Measurements from ENCODE around the gene DPP7. TPM values are rescaled to one million over a fixed set of nuclear protein-coding genes. Genes with fewer than 3 reads are reported as not detected.
A peak's percentile ranks its signal among the peaks of the same experiment; 100 is the strongest.

Gene DPP7
- total RNA-seq, 1 experiment from 2014 or later, result 13.4 TPM

GRCh38 chr9:137103206-137103999, 11.1 kb downstream of the DPP7 start:
- H3K27me3 ChIP-seq, result no peaks in the 10 kb centered on the region
- no peak overlapping the region for H3K4me3 ChIP-seq
- no peaks in the 10 kb centered on the region for H3K4me1 ChIP-seq
- peaks cover 67% of the 10 kb centered on the region for H3K36me3 ChIP-seq
- H3K9me3 ChIP-seq (replicated peaks), result 0 out of 2 replicates have a peak, but pooled peaks cover 2% of the 10 kb centered on the region
- DNase-seq, result no peak
- no peak overlapping the region for H3K27ac ChIP-seq

GRCh38 chr9:137099231-137099630, 15.3 kb downstream of the DPP7 start:
- Histone ChIP-seq H3K27ac (no peak overlapping the region), H3K36me3 (peaks cover 49% of the 10 kb centered on the region), H3K4me3 (no peak overlapping the region), H3K4me1 (no peaks in the 10 kb centered on the region), H3K27me3 (no peaks in the 10 kb centered on the region), H3K9me3 (replicated peaks) (0 out of 2 replicates have a peak, but pooled peaks cover 2% of the 10 kb centered on the region)
- DNase-seq, result no peak

GRCh38 chr9:137097761-137098462, 16.6 kb downstream of the DPP7 start:
- DNase-seq, result no peak
- Histone ChIP-seq H3K27ac (no peak overlapping the region), H3K4me3 (no peak overlapping the region), H3K9me3 (replicated peaks) (0 out of 2 replicates have a peak, but pooled peaks cover 2% of the 10 kb centered on the region), H3K4me1 (no peaks in the 10 kb centered on the region), H3K27me3 (no peaks in the 10 kb centered on the region), H3K36me3 (peaks cover 42% of the 10 kb centered on the region)

- Histone ChIP-seq H3K27me3 (no peaks in the 10 kb centered on the region), H3K4me3 (no peak overlapping the region), H3K27ac (no peak overlapping the region), H3K4me1 (no peaks in the 10 kb centered on the region), H3K9me3 (replicated peaks) (0 out of 2 replicates have a peak, but pooled peaks cover 2% of the 10 kb centered on the region), H3K36me3 (peaks cover 41% of the 10 kb centered on the region)
- no peak for DNase-seq
These were observed 17.6 kb downstream of the DPP7 start for GRCh38 chr9:137096785-137097546.

GRCh38 chr9:137095664-137096517, 18.6 kb downstream of the DPP7 start:
- Histone ChIP-seq H3K27ac (no peak overlapping the region), H3K4me3 (no peak overlapping the region), H3K27me3 (no peaks in the 10 kb centered on the region), H3K9me3 (replicated peaks) (no peaks in the 10 kb centered on the region), H3K4me1 (no peaks in the 10 kb centered on the region), H3K36me3 (peaks cover 30% of the 10 kb centered on the region)
- no peak for DNase-seq

- no peak overlapping the region for H3K27ac ChIP-seq
- DNase-seq, result no peak
- H3K9me3 ChIP-seq (replicated peaks), result no peaks in the 10 kb centered on the region
- H3K36me3 ChIP-seq, result no peaks in the 10 kb centered on the region; the same call in 1 of the 2 replicates
- H3K4me1 ChIP-seq, result peaks cover 8% of the 10 kb centered on the region; the same call in 1 of the 2 replicates
- no peaks in the 10 kb centered on the region for H3K27me3 ChIP-seq
- no peak overlapping the region for H3K4me3 ChIP-seq
These were observed 25.1 kb downstream of the DPP7 start for GRCh38 chr9:137089232-137089947.

GRCh38 chr9:137088121-137088520, 26.4 kb downstream of the DPP7 start:
- Histone ChIP-seq H3K36me3 (no peaks in the 10 kb centered on the region), H3K27me3 (no peaks in the 10 kb centered on the region), H3K4me1 (peaks cover 19% of the 10 kb centered on the region), H3K4me3 (no peak overlapping the region), H3K27ac (no peak overlapping the region), H3K9me3 (replicated peaks) (no peaks in the 10 kb centered on the region)
- no peak for DNase-seq

GRCh38 chr9:137087409-137087925, 27.1 kb downstream of the DPP7 start:
- no peaks in the 10 kb centered on the region for H3K36me3 ChIP-seq
- peak overlapping the region; percentile 77 for H3K4me3 ChIP-seq
- H3K4me1 ChIP-seq, result peaks cover 24% of the 10 kb centered on the region
- DNase-seq, result no peak
- H3K27me3 ChIP-seq, result no peaks in the 10 kb centered on the region
- H3K27ac ChIP-seq, result peak overlapping the region; percentile 27; the same call in 1 of the 2 replicates
- no peaks in the 10 kb centered on the region for H3K9me3 ChIP-seq (replicated peaks)

- Histone ChIP-seq H3K9me3 (replicated peaks) (no peaks in the 10 kb centered on the region), H3K36me3 (no peaks in the 10 kb centered on the region), H3K27ac (peak within 1 kb of the TSS; percentile 74), H3K27me3 (no peaks in the 10 kb centered on the region), H3K4me3 (peak within 1 kb of the TSS; percentile 77), H3K4me1 (peaks cover 24% of the 10 kb centered on the region)
- peak; percentile 99 to 100 for DNase-seq
These were observed 27.8 kb downstream of the DPP7 start, which contains the start of gene MAN1B1 for GRCh38 chr9:137086531-137087408. Gene MAN1B1, plus strand, starts transcription at chr9:137086985. Its CDS starts 15 bp downstream, at chr9:137087000.

GRCh38 chr9:137085920-137086530, 28.5 kb downstream of the DPP7 start:
- Histone ChIP-seq H3K9me3 (replicated peaks) (no peaks in the 10 kb centered on the region), H3K27ac (peak overlapping the region; percentile 74), H3K4me3 (peak overlapping the region; percentile 77), H3K27me3 (no peaks in the 10 kb centered on the region), H3K4me1 (peaks cover 24% of the 10 kb centered on the region), H3K36me3 (no peaks in the 10 kb centered on the region)
- peak; percentile 57 to 64 for DNase-seq

- no peaks in the 10 kb centered on the region for H3K27me3 ChIP-seq
- H3K27ac ChIP-seq, result no peak overlapping the region
- H3K9me3 ChIP-seq (replicated peaks), result no peaks in the 10 kb centered on the region
- H3K36me3 ChIP-seq, result peaks cover 5% of the 10 kb centered on the region
- no peak for DNase-seq
- no peak overlapping the region for H3K4me3 ChIP-seq
- H3K4me1 ChIP-seq, result peaks cover 24% of the 10 kb centered on the region
These were observed 30.0 kb downstream of the DPP7 start for GRCh38 chr9:137084526-137084925.

- Histone ChIP-seq H3K27ac (no peak overlapping the region), H3K9me3 (replicated peaks) (no peaks in the 10 kb centered on the region), H3K4me1 (peaks cover 24% of the 10 kb centered on the region), H3K4me3 (no peak overlapping the region), H3K36me3 (peaks cover 8% of the 10 kb centered on the region), H3K27me3 (no peaks in the 10 kb centered on the region)
- DNase-seq, result peak; percentile 93 to 94
These were observed 31.0 kb downstream of the DPP7 start for GRCh38 chr9:137083394-137084004.
